Trophoblast cell (in vitro differentiated cells and primary cell): Measurements from ENCODE around the gene GNB1.
A peak's percentile ranks its signal among the peaks of the same experiment; 100 is the strongest.

Experiments
- DNase-seq, 2 donors: peaks; one replicate each; pipeline ENCODE4 v3.0.0-alpha.2; 2016
- H2AFZ ChIP-seq: 2 replicates; pipeline ENCODE4 v1.6.1; 2013; ENCODE audit warnings: low read length, moderate library complexity, mild to moderate bottlenecking; ENCODE audit not compliant: insufficient read depth, poor library complexity
- H2AK5ac ChIP-seq: 2 replicates; pipeline ENCODE4 v1.6.1; 2013; ENCODE audit warnings: mild to moderate bottlenecking, low read length
- H2BK120ac ChIP-seq: 2 replicates; pipeline ENCODE4 v1.6.1; 2013; ENCODE audit warnings: low read length, mild to moderate bottlenecking, moderate library complexity; ENCODE audit not compliant: insufficient read depth, poor library complexity
- H2BK12ac ChIP-seq: 2 replicates; pipeline ENCODE4 v1.6.1; 2013; ENCODE audit warnings: mild to moderate bottlenecking, low read length, moderate library complexity
- H2BK5ac ChIP-seq: 2 replicates; pipeline ENCODE4 v1.6.1; 2013; ENCODE audit warnings: low read length, low read depth, moderate library complexity, mild to moderate bottlenecking; ENCODE audit not compliant: poor library complexity
- H3K14ac ChIP-seq: 2 replicates; pipeline ENCODE4 v1.6.1; 2013; ENCODE audit warnings: mild to moderate bottlenecking, low read length
- H3K18ac ChIP-seq: 2 replicates; pipeline ENCODE4 v1.6.1; 2013; ENCODE audit warnings: mild to moderate bottlenecking, low read length
- H3K23ac ChIP-seq: 2 replicates; pipeline ENCODE4 v1.6.1; 2013; ENCODE audit warnings: low read length
- H3K27ac ChIP-seq: 2 replicates; pipeline ENCODE4 v1.5.1; 2013; ENCODE audit warnings: low read depth, mild to moderate bottlenecking, inconsistent platforms, low read length, moderate library complexity
- H3K27me3 ChIP-seq: 2 replicates; pipeline ENCODE4 v1.6.1; 2013; ENCODE audit warnings: inconsistent platforms, mild to moderate bottlenecking, low read length, moderate library complexity; ENCODE audit not compliant: insufficient read depth
- H3K36me3 ChIP-seq, 2 experiments: 1 replicate in 1 of 2; 2 replicates in 1 of 2; pipeline ENCODE4 v1.6.1; 2013; ENCODE audit warnings: low read length in 2 of 2, mild to moderate bottlenecking in 2 of 2, moderate library complexity in 1 of 2; ENCODE audit not compliant: insufficient read depth in 2 of 2, control insufficient read depth in 1 of 2
- H3K4ac ChIP-seq: 2 replicates; pipeline ENCODE4 v1.6.1; 2013; ENCODE audit warnings: low read depth, mild to moderate bottlenecking, low read length, moderate library complexity
- H3K4me1 ChIP-seq, 2 experiments: 1 replicate in 1 of 2; 2 replicates in 1 of 2; pipeline ENCODE4 v1.6.1; 2013; ENCODE audit warnings: low read length in 2 of 2, mild to moderate bottlenecking in 2 of 2, moderate library complexity in 1 of 2; ENCODE audit not compliant: insufficient read depth in 2 of 2, control insufficient read depth in 1 of 2
- H3K4me2 ChIP-seq: 2 replicates; pipeline ENCODE4 v1.6.1; 2013; ENCODE audit warnings: inconsistent platforms, mild to moderate bottlenecking, low read length, moderate library complexity
- H3K4me3 ChIP-seq: 2 replicates; pipeline ENCODE4 v1.5.1; 2013; ENCODE audit warnings: mild to moderate bottlenecking, low read depth, low read length, inconsistent platforms
- H3K79me1 ChIP-seq: one replicate; pipeline ENCODE4 v1.6.1; 2013; ENCODE audit warnings: low read length
- H3K79me2 ChIP-seq: 2 replicates; pipeline ENCODE4 v1.6.1; 2013; ENCODE audit warnings: low read length, mild to moderate bottlenecking; ENCODE audit not compliant: control insufficient read depth, insufficient read depth, poor library complexity
- H3K9ac ChIP-seq: 2 replicates; pipeline ENCODE4 v1.6.1; 2013; ENCODE audit warnings: mild to moderate bottlenecking, low read length
- H3K9me3 ChIP-seq: 2 replicates; pipeline ENCODE4 v1.6.1; 2013; ENCODE audit warnings: low read depth, mild to moderate bottlenecking, control low read depth, inconsistent platforms, low read length; ENCODE audit not compliant: insufficient read depth
- H4K12ac ChIP-seq: 2 replicates; pipeline ENCODE4 v1.6.1; 2013; ENCODE audit warnings: low read depth, mild to moderate bottlenecking, low read length, moderate library complexity
- H4K8ac ChIP-seq: 2 replicates; pipeline ENCODE4 v1.6.1; 2013; ENCODE audit warnings: low read depth, mild to moderate bottlenecking, low read length, moderate library complexity
- H4K91ac ChIP-seq: one replicate; pipeline ENCODE4 v1.6.1; 2013; ENCODE audit warnings: low read depth, mild to moderate bottlenecking, low read length, moderate library complexity
- WGBS: extraction: QIAGEN DNeasy Blood & Tissue Kit; methylation state at CpG from one replicate; pipeline ENCODE4 v1.1.7; 2013; ENCODE audit warnings: missing lambda C conversion rate; ENCODE audit not compliant: insufficient read length, insufficient coverage; ENCODE audit errors: extremely low coverage; 5-methylcytosine and 5-hydroxymethylcytosine counted together

The GNB1 gene

DNA sequence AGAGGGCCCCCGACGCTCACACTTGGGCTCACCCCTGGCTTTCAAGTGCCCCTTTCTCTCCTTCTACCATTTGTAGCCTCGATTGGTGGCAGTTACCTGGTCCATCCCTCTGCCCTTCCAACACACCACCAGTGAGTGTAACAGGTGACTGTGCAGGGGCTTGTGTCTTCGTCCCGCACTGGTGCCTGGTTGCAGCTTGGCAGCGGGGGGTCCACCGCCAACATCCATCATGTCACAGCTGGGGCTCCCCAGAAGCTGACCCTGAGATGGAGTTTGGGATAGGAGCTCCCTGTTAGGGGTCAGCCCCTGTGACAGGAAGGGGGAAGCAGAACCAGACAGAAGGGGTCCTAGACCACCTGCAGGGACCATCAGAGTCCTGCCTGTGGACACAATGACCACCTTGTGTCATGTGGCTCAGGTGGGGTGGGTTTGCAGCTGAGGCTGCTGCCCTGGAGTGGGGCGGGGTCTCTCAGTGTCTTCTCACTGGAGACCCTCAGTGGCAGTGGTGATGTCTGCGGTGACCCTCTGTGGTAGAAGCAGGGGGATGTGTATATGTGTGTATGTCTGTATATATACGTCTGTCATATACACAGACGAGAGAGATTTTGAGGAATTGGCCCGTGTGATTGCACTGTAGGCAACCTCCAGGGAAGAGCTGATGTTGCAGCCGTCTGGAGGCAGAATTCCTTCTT lies 20.6 kb upstream of the GNB1 start:
- H4K8ac ChIP-seq = no peak overlapping the region
- H3K4me3 ChIP-seq = no peak overlapping the region
- H3K4me1 ChIP-seq = peaks cover 13 to 22% of the 10 kb centered on the region in 2 experiments
- no peak overlapping the region for H3K4me2 ChIP-seq
- H2AFZ ChIP-seq = no peak overlapping the region
- H3K9me3 ChIP-seq = no peaks in the 10 kb centered on the region
- peaks cover 19% of the 10 kb centered on the region for H3K79me1 ChIP-seq
- H3K79me2 ChIP-seq = peaks cover 8% of the 10 kb centered on the region
- H4K91ac ChIP-seq = no peak overlapping the region
- H3K9ac ChIP-seq = no peak overlapping the region
- no CpG with 5 or more reads among the region's 13 CpGs for WGBS
- no peak overlapping the region for H2BK5ac ChIP-seq
- no peak overlapping the region for H2BK12ac ChIP-seq
- H3K36me3 ChIP-seq = no peaks in the 10 kb centered on the region
- no peak overlapping the region for H3K4ac ChIP-seq
- no peak overlapping the region for H3K23ac ChIP-seq
- H3K27ac ChIP-seq = no peak overlapping the region
- no peak overlapping the region for H2AK5ac ChIP-seq
- H3K27me3 ChIP-seq = no peaks in the 10 kb centered on the region
- no peak overlapping the region for H3K18ac ChIP-seq
- no peak overlapping the region for H4K12ac ChIP-seq
- no peak overlapping the region for H2BK120ac ChIP-seq
- no peak for DNase-seq
- no peak overlapping the region for H3K14ac ChIP-seq

DNA sequence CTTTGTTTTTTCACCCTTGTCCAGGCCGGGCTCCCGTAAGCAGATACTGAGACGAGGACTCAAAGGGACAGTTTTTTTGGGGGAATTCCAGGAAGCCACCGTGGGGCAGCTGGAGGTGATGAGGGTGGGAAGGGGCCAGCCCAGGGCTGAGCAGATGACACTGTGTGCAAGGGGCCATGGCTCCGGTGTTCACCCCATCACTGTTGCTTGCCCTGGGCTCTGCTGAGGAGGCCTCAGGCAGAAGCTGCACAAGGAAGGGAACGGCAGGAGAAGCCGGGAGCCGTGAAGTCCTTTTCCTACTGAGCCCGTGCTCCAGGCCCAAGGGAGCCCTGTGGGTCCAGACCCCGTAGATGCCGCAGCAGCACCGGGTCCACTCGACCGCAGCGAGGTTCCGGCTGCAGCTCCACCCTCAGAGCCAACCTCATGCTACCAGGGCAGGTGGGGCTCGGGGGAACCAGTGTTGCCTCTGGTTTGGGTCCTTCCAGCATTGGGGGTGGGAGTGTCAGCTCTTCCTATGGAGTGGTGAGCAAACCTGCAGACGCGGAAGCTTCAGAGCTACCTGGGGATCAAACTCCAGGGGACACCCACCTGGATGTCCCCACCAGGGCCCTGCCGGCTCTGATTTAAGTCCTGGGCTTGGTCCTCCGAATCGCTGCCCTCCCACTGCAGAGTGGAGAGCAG lies 19.9 kb upstream of the GNB1 start:
- no peak overlapping the region for H2BK120ac ChIP-seq
- H2BK5ac ChIP-seq = no peak overlapping the region
- H3K79me1 ChIP-seq = peaks cover 19% of the 10 kb centered on the region
- no CpG with 5 or more reads among the region's 22 CpGs for WGBS
- H3K79me2 ChIP-seq = peaks cover 8% of the 10 kb centered on the region
- H4K8ac ChIP-seq = no peak overlapping the region
- no peak for DNase-seq
- H2AFZ ChIP-seq = no peak overlapping the region
- no peak overlapping the region for H3K9ac ChIP-seq
- H3K9me3 ChIP-seq = no peaks in the 10 kb centered on the region
- no peaks in the 10 kb centered on the region for H3K27me3 ChIP-seq
- H4K91ac ChIP-seq = no peak overlapping the region
- no peak overlapping the region for H3K4ac ChIP-seq
- no peak overlapping the region for H3K27ac ChIP-seq
- H2AK5ac ChIP-seq = no peak overlapping the region
- H2BK12ac ChIP-seq = no peak overlapping the region
- no peak overlapping the region for H3K18ac ChIP-seq
- no peak overlapping the region for H4K12ac ChIP-seq
- no peak overlapping the region for H3K4me3 ChIP-seq
- no peak overlapping the region for H3K4me2 ChIP-seq
- no peak overlapping the region for H3K23ac ChIP-seq
- H3K14ac ChIP-seq = no peak overlapping the region
- peaks cover 15 to 24% of the 10 kb centered on the region in 2 experiments for H3K4me1 ChIP-seq
- H3K36me3 ChIP-seq = no peaks in the 10 kb centered on the region

DNA sequence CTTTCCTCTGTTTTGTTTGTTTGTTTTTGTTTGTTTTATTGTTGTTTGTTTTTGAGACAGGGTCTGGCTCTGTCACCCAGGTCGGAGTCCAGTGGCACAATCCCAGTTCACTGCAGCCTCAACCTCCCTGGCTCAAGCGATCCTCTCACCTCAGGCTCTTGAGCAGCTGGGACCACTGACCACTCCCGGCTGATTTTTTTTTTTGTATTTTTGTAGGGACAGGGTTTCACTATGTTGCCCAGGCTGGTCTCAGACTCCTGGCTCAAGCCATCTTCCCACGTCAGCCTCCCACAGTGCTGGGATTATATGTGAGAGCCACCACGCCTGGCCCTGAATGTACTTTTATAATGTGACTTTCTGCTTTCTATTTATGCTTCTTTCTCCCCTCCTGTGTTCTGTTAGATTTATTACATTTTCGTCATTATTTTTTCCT lies 19.2 kb upstream of the GNB1 start:
- H3K79me1 ChIP-seq = peaks cover 19% of the 10 kb centered on the region
- H2BK12ac ChIP-seq = no peak overlapping the region
- peak overlapping the region; percentile 72 for H4K8ac ChIP-seq
- no peak overlapping the region for H2AFZ ChIP-seq
- H3K27ac ChIP-seq = no peak overlapping the region
- H4K12ac ChIP-seq = no peak overlapping the region
- no peak overlapping the region for H3K14ac ChIP-seq
- peak overlapping the region; percentile 25 for H4K91ac ChIP-seq
- peak overlapping the region; percentile 53 for H3K4me2 ChIP-seq
- peaks cover 15 to 24% of the 10 kb centered on the region in 2 experiments for H3K4me1 ChIP-seq
- no peak overlapping the region for H2BK120ac ChIP-seq
- no peak overlapping the region for H3K18ac ChIP-seq
- H2BK5ac ChIP-seq = no peak overlapping the region
- peaks cover 8% of the 10 kb centered on the region for H3K79me2 ChIP-seq
- no peak overlapping the region for H3K23ac ChIP-seq
- H3K27me3 ChIP-seq = no peaks in the 10 kb centered on the region
- no peak overlapping the region for H3K4me3 ChIP-seq
- H3K9me3 ChIP-seq = no peaks in the 10 kb centered on the region
- no peak overlapping the region for H3K9ac ChIP-seq
- H3K36me3 ChIP-seq = no peaks in the 10 kb centered on the region
- DNase-seq = no peak
- WGBS = no CpG with 5 or more reads among the region's 6 CpGs
- H2AK5ac ChIP-seq = no peak overlapping the region
- H3K4ac ChIP-seq = no peak overlapping the region

DNA sequence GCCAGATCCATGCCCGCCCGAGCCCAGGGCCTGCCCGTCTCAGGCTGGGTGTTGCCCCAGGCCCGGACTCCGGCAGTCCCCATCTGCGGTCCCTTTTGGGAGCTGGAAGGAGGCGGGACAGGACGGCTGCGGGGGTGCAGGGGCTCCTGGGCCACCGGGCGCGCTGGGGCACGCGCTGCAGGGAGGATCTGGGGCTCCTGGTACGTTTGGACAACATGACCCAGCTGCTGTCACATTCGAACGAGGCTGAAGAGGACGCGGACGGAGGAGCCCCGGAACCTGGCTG lies 17.6 kb upstream of the GNB1 start:
- peak overlapping the region; percentile 40 for H4K12ac ChIP-seq
- H2AFZ ChIP-seq = peak overlapping the region; percentile 98
- peak overlapping the region; percentile 84 for H2BK120ac ChIP-seq
- peak overlapping the region; percentile 93 for H3K9ac ChIP-seq
- peak overlapping the region; percentile 78 for H2BK5ac ChIP-seq
- peak overlapping the region; percentile 88 for H3K18ac ChIP-seq
- peak overlapping the region; percentile 50 for H3K27ac ChIP-seq
- peak overlapping the region; percentile 97 for H3K14ac ChIP-seq
- H3K9me3 ChIP-seq = no peaks in the 10 kb centered on the region
- peak overlapping the region; percentile 96 for H4K8ac ChIP-seq
- no CpG with 5 or more reads among the region's 21 CpGs for WGBS
- peak overlapping the region; percentile 85 for H2BK12ac ChIP-seq
- no peak overlapping the region for H3K23ac ChIP-seq
- peaks cover 19% of the 10 kb centered on the region for H3K79me1 ChIP-seq
- H3K79me2 ChIP-seq = peaks cover 8% of the 10 kb centered on the region
- peak overlapping the region; percentile 75 for H3K4me2 ChIP-seq
- H3K4me3 ChIP-seq = peak overlapping the region; percentile 81
- H3K4me1 ChIP-seq = peaks cover 13 to 18% of the 10 kb centered on the region in 2 experiments
- no peaks in the 10 kb centered on the region for H3K36me3 ChIP-seq
- H3K4ac ChIP-seq = peak overlapping the region; percentile 89
- peak overlapping the region; percentile 92 for H4K91ac ChIP-seq
- no peaks in the 10 kb centered on the region for H3K27me3 ChIP-seq
- no peak for DNase-seq
- peak overlapping the region; percentile 97 for H2AK5ac ChIP-seq
